Activated CD4-positive, alpha-beta T cell treated with anti-CD3 and anti-CD28 coated beads for 24 hours (primary cell): ENCODE data around the gene GRID2.
"Not testable (repeated sequence)": the region's sequence is repeated elsewhere in the genome, so short reads cannot be mapped to it uniquely, and the experiment has no call there.

ENCODE experiments used
- DNase-seq, 2 donors: peaks; one replicate each; pipeline ENCODE4 v3.0.0-alpha.2; 2020; ENCODE audit warnings: low read depth in 2 of 2

Gene GRID2

GRCh38 chr4:92305148-92305877, 1.5 kb downstream of the GRID2 start:
- DNase-seq: no peak

- no peak for DNase-seq
Observed at GRCh38 chr4:92305878-92306520, 2.2 kb downstream of the GRID2 start.

GRCh38 chr4:92307181-92307580, 3.4 kb downstream of the GRID2 start:
- no peak for DNase-seq

- DNase-seq: no peak
Observed at GRCh38 chr4:92307866-92308265, 4.1 kb downstream of the GRID2 start.

- DNase-seq: no peak
Observed at GRCh38 chr4:92317047-92317446, 13.3 kb downstream of the GRID2 start.

GRCh38 chr4:92328095-92328494, 24.3 kb downstream of the GRID2 start:
- no peak for DNase-seq

- no peak for DNase-seq
Observed at GRCh38 chr4:92333016-92333415, 29.2 kb downstream of the GRID2 start.

- DNase-seq: no peak
Observed at GRCh38 chr4:92334716-92335350, 31.1 kb downstream of the GRID2 start.

- no peak for DNase-seq
Observed at GRCh38 chr4:92339676-92340075, 35.9 kb downstream of the GRID2 start.

- no peak for DNase-seq
Observed at GRCh38 chr4:92344216-92344615, 40.5 kb downstream of the GRID2 start.

GRCh38 chr4:92346289-92346688, 42.5 kb downstream of the GRID2 start:
- DNase-seq: no peak

GRCh38 chr4:92357966-92358365, 54.2 kb downstream of the GRID2 start:
- DNase-seq: no peak

- DNase-seq: no peak
Observed at GRCh38 chr4:92359491-92359890, 55.7 kb downstream of the GRID2 start.

- DNase-seq: no peak
Observed at GRCh38 chr4:92362028-92362427, 58.3 kb downstream of the GRID2 start.

- no peak for DNase-seq
Observed at GRCh38 chr4:92368653-92369052, 64.9 kb downstream of the GRID2 start.

GRCh38 chr4:92381616-92382015, 77.8 kb downstream of the GRID2 start:
- DNase-seq: no peak

GRCh38 chr4:92382128-92382527, 78.4 kb downstream of the GRID2 start:
- no peak for DNase-seq

- DNase-seq: no peak
Observed at GRCh38 chr4:92387459-92388069, 83.8 kb downstream of the GRID2 start.

- no peak for DNase-seq
Observed at GRCh38 chr4:92399032-92399431, 95.3 kb downstream of the GRID2 start.

- not testable (repeated sequence) for DNase-seq
Observed at GRCh38 chr4:92403525-92403924, 99.8 kb downstream of the GRID2 start.

GRCh38 chr4:92406488-92406887, 102.7 kb downstream of the GRID2 start:
- no peak for DNase-seq

- no peak for DNase-seq
Observed at GRCh38 chr4:92421920-92422319, 118.2 kb downstream of the GRID2 start.
